Choroid plexus epithelial cell (primary cell): ENCODE results near the gene CHCHD1.

ENCODE experiments used
- DNase-seq: peaks from one replicate; pipeline ENCODE4 v3.0.0-alpha.2; 2010; ENCODE audit warnings: low read depth
- H3K4me3 ChIP-seq: 2 replicates; pipeline ENCODE4 v1.5.1; 2011; ENCODE audit warnings: low read depth, mild to moderate bottlenecking, control low read depth, low read length, moderate library complexity
- CTCF ChIP-seq: conservative IDR thresholded peaks from 2 replicates; pipeline ENCODE4 v1.5.1; 2011; ENCODE audit warnings: low read depth, mild to moderate bottlenecking, control low read depth, inconsistent platforms, low read length, moderate library complexity

Gene CHCHD1

DNA sequence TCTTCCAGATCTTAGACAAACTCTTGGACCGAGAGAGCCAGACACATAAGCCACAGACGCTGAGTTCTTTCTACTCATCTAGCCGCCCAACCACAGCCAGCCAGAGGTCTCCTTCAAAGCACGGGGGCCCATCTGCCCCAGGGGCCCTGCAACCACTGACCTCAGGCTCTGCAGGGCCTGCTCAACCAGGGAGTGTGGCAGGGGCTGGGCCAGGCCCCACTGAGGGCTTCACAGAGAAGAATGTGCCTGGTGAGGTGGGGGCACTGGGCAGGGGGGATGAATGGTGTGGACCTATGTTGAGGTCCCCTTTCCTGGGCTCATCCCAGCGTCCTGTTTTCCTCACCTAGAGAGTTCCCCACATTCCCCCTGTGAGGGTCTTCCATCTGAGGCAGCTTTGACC is 14.9 kb downstream of the CHCHD1 start:
- no peak for DNase-seq
- TF ChIP-seq CTCF = no peak
- H3K4me3 ChIP-seq = no peak overlapping the region

DNA sequence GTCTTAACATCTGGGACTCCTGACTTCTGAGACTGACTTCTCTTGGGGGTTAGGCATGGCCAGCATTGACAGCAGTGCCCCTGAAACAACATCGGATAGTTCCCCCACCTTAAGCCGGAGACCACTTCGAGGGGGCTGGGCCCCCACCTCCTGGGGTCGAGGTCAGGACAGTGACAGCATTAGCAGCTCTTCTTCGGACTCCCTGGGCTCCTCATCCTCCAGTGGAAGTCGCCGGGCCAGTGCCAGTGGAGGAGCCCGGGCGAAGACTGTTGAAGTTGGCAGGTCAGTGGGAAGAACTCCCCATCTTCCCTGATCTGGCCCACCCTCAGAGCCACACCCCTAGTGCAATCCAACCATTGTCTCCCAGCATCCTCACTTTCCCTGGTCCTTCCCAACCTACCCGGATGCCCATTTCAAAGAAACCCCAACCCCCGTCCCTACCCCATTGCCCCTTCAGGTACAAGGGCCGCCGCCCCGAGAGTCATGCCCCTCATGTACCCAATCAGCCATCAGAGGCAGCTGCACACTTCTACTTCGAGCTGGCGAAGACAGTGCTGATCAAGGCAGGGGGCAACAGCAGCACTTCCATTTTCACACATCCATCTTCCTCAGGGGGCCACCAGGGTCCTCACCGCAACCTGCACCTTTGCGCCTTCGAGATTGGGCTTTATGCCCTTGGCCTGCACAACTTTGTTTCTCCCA is 15.6 kb downstream of the CHCHD1 start:
- no peak for DNase-seq
- no peak for TF ChIP-seq CTCF
- no peak overlapping the region for H3K4me3 ChIP-seq

GRCh38 chr10:73798087-73798486 is 16.2 kb downstream of the CHCHD1 start:
- no peak for TF ChIP-seq CTCF
- no peak for DNase-seq
- no peak overlapping the region for H3K4me3 ChIP-seq

DNA sequence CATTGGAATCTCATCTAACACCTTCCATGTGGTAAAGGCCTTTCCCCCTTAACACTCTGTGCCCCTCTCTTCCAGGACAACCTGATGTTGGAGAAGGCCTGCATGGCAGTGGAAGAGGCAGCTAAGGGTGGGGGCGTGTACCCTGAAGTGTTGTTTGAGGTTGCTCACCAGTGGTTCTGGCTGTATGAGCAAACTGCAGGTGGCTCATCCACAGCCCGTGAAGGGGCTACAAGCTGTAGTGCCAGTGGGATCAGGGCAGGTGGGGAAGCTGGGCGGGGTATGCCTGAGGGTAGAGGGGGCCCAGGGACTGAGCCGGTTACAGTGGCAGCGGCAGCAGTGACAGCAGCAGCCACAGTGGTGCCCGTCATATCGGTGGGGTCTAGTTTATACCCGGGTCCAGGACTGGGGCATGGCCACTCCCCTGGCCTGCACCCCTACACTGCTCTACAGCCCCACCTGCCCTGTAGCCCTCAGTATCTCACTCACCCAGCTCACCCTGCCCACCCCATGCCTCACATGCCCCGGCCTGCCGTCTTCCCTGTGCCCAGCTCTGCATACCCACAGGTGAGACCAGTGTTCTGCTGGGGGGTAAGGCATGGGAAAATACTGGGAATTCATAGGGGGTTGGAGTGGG is 17.2 kb downstream of the CHCHD1 start:
- DNase-seq = no peak
- TF ChIP-seq CTCF = no peak
- H3K4me3 ChIP-seq = no peak overlapping the region

DNA sequence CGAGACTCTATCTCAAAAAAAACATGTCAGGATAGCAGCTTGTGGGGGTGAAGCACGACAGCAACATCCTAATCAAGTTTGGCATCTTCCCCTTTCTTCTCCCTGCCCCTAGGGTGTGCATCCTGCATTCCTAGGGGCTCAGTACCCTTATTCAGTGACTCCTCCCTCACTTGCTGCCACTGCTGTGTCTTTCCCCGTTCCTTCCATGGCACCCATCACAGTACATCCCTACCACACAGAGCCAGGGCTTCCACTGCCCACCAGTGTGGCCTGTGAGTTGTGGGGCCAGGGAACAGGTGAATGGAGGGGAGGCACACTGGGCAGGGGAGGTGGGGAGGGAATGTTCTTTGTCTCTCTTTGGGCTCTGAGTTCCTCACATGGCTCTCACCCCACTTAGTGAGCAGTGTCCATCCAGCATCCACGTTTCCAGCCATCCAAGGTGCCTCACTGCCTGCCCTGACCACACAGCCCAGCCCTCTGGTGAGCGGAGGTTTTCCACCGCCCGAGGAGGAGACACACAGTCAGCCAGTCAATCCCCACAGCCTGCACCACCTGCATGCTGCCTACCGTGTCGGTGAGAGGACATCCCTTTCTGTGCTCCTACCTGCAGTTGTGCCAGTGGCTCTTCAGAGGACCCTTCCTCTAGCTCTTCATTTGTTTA is 18.2 kb downstream of the CHCHD1 start:
- TF ChIP-seq CTCF = no peak
- no peak for DNase-seq
- H3K4me3 ChIP-seq = no peak overlapping the region

DNA sequence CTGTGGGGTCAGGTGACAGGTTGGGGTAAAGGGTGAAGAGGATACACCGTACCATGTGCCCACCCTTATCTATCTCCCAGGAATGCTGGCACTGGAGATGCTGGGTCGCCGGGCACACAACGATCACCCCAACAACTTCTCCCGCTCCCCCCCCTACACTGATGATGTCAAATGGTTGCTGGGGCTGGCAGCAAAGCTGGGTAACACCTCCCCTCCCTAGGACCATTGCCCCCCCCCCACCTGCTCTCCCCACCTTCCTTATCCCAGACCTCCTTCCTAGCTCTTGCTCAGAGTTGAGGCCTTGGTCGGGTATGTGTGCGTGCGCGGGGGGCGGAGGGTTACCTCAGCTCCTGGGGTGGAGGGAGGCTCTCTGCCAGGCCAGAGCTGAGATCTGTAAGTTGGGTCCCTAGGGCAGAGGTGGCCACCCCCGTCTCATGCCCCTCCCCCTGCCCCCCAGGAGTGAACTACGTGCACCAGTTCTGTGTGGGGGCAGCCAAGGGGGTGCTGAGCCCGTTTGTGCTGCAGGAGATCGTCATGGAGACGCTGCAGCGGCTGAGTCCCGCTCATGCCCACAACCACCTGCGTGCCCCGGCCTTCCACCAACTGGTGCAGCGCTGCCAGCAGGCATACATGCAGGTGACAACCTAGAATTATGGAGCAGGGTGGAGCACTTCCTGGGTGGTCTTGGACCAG is 18.9 kb downstream of the CHCHD1 start:
- no peak for DNase-seq
- no peak overlapping the region for H3K4me3 ChIP-seq
- TF ChIP-seq CTCF = no peak
